Heart left ventricle (tissue), 16 donors: ENCODE results near the gene ORM1. TPM values are rescaled to one million over a fixed set of nuclear protein-coding genes. Genes with fewer than 3 reads are reported as not detected.

Experiments used
- ATAC-seq, 4 donors: fragments of 200-7000 bp; cut with Tn5 transposase; one replicate each; pipeline ENCODE4 v1.9.1; 2020 to 2022; ENCODE audit warnings: moderate library complexity in 4 of 4, mild to moderate bottlenecking in 3 of 4, moderate number of reproducible peaks in 1 of 4
- DNase-seq, 5 donors: peaks; one replicate each; pipeline ENCODE4 v3.0.0-alpha.2; 2020
- H3K27ac ChIP-seq, 12 donors: fragments of 200-600 bp; sonication (generic) in 4 of 12; one replicate each; pipeline versions ENCODE4 v1.5.0 to v1.8.0; 2016 to 2022; ENCODE audit warnings: mild to moderate bottlenecking in 2 of 12
- H3K27me3 ChIP-seq, 9 donors: fragments of 200-600 bp; sonication (generic) in 2 of 9; one replicate each; pipeline versions ENCODE4 v1.5.1 to v1.8.0; 2016 to 2022; ENCODE audit warnings: mild to moderate bottlenecking in 3 of 9
- H3K36me3 ChIP-seq, 9 donors: fragments of 200-600 bp; sonication (generic) in 2 of 9; one replicate each; pipeline versions ENCODE4 v1.5.0 to v1.8.0; 2018 to 2022; ENCODE audit warnings: mild to moderate bottlenecking in 2 of 9
- H3K4me1 ChIP-seq, 12 donors: fragments of 200-600 bp; sonication (generic) in 4 of 12; one replicate each; pipeline versions ENCODE4 v1.5.0 to v1.8.0; 2016 to 2022; ENCODE audit warnings: mild to moderate bottlenecking in 3 of 12
- H3K4me3 ChIP-seq, 12 donors: fragments of 200-600 bp; sonication (generic) in 4 of 12; one replicate each; pipeline versions ENCODE4 v1.5.0 to v1.8.0; 2017 to 2022; ENCODE audit warnings: mild to moderate bottlenecking in 9 of 12, moderate library complexity in 4 of 12
- H3K9me3 ChIP-seq, 12 donors: fragments of 200-600 bp; sonication (generic) in 4 of 12; one replicate each; pipeline versions ENCODE4 v1.5.0 to v1.8.0; 2016 to 2022; ENCODE audit warnings: mild to moderate bottlenecking in 1 of 12
- POLR2A ChIP-seq, 2 donors: fragments of 450-650 bp; IDR thresholded peaks; one replicate each; pipeline ENCODE4 v1.6.1; 2017; ENCODE audit warnings: antibody characterized with exemption in 2 of 2, mild to moderate bottlenecking in 2 of 2, moderate library complexity in 2 of 2
- WGBS, 4 donors: extraction: QIAGEN DNeasy Blood & Tissue Kit in 2 of 4; methylation state at CpG; one replicate each; pipeline versions ENCODE4 v1.1.5 to v1.1.7; 2013 to 2018; 5-methylcytosine and 5-hydroxymethylcytosine counted together
- intact Hi-C, 10 donors: fragments of 100-400 bp; cut with DNase I; formaldehyde crosslinking; loops; one replicate each; pipeline versions ENCODE4 v1.11.1 to v1.14.2; 2022
- polyA plus RNA-seq, 2 donors: library from polyadenylated mRNA; stranded (reverse); fragments of 200-250 nt; gene quantifications; one replicate each; pipeline ENCODE4 v1.2.3, GENCODE V29; 2013
- total RNA-seq, 9 donors: library from RNA; depleted of rRNA in 2 of 9; stranded (reverse); fragments of >200 nt in 2 of 9; fragmentation: NEBNext Ultra II Directional in 3 of 9; extraction: Animal tissue kit (Norgen Biotek cat#: 25700) in 3 of 9; gene quantifications; one replicate each; pipeline versions ENCODE4 v1.1.0 to v1.2.4, GENCODE V29; 2016 to 2023
- TF ChIP-seq, protein P1 (sequence below), 12 donors: fragments of 200-600 bp; sonication (generic) in 4 of 12; IDR thresholded peaks; one replicate each; pipeline versions ENCODE4 v1.5.0 to v1.8.0; 2018 to 2022; ENCODE audit warnings: antibody characterized with exemption in 12 of 12, mild to moderate bottlenecking in 5 of 12
- donor health status: ischemic (EF 13 %, LVEDD 7.1; RV severe dilation, severe dysfunction).
- donor health status: healthy with polysubstance abuse.
- donor health status: DM: no; HTN: yes; CAD: no.
- donor health status: DM: no; HTN: no; CAD: no.
- donor health status: ischemic (EF 25% LVEDD 6.9; RV normal size, moderate dysfunction).
- donor health status: ischemic (EF 25% LVEDD 5.7; RV mildly dilated, moderate dysfunction).
- donor health status: healthy.
- donor health status: DM: yes; HTN: yes; CAD: no.
- donor health status: ischemic (EF 35%, LVEDD 5.7; RV mildly dilated, moderate dysfunction).
- donor health status: nonischemic (EF 11% LVEDD 7.7; RV severe dilation, severe dysfunction).
- donor health status: DM: yes; HTN: yes; CAD: no.
- donor health status: PGD.
- donor health status: ischemic (EF 29% LVEDD 5.4; RV normal size, mild dysfunction).
- donor health status: nonischemic (EF 23%, LVEDD 6.1; RV moderate dilation, normal function).

Gene ORM1
- total and polyA plus RNA-seq, 11 donors: 0.51 to 1.00 (median 0.80) TPM; not detected in 8

GRCh38 chr9:114300846-114301797, 21.8 kb upstream of the ORM1 start:
- Histone ChIP-seq H3K27me3 (no peaks in the 10 kb centered on the region), H3K27ac (no peak overlapping the region), H3K4me1 (peaks cover 0 to 6% (median 2%) of the 10 kb centered on the region in 12 donors), H3K4me3 (no peak overlapping the region), H3K9me3 (peaks cover 0 to 4% (median 0%) of the 10 kb centered on the region in 12 donors), H3K36me3 (peaks cover 0 to 28% (median 5%) of the 10 kb centered on the region in 9 donors)
- intact Hi-C loops: loop anchor here in 1 of 10 donors (5.0 kb wide), 1 partner anchor 619 kb away; no protein-coding TSS in a partner anchor
- WGBS, 4 donors: 89 to 94% (median 94%) methylated on average over 24 to 31 of the region's 31 CpGs
- DNase-seq (peak in 1 of 5 donors; percentile 16), ATAC-seq (no peak)
- no peak for TF ChIP-seq POLR2A (IDR thresholded peaks at IDR 0.05)
- TF ChIP-seq, protein P1, sequence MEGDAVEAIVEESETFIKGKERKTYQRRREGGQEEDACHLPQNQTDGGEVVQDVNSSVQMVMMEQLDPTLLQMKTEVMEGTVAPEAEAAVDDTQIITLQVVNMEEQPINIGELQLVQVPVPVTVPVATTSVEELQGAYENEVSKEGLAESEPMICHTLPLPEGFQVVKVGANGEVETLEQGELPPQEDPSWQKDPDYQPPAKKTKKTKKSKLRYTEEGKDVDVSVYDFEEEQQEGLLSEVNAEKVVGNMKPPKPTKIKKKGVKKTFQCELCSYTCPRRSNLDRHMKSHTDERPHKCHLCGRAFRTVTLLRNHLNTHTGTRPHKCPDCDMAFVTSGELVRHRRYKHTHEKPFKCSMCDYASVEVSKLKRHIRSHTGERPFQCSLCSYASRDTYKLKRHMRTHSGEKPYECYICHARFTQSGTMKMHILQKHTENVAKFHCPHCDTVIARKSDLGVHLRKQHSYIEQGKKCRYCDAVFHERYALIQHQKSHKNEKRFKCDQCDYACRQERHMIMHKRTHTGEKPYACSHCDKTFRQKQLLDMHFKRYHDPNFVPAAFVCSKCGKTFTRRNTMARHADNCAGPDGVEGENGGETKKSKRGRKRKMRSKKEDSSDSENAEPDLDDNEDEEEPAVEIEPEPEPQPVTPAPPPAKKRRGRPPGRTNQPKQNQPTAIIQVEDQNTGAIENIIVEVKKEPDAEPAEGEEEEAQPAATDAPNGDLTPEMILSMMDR (IDR thresholded peaks at IDR 0.05): no peak

- ATAC-seq (no peak), DNase-seq (peak in 2 of 5 donors; percentile 1 to 4)
- intact Hi-C loops: loop anchor here in 1 of 10 donors (5.0 kb wide), 1 partner anchor 620 kb away; no protein-coding TSS in a partner anchor
- peaks cover 0 to 24% (median 5%) of the 10 kb centered on the region in 9 donors for H3K36me3 ChIP-seq
- peaks cover 0 to 6% (median 2%) of the 10 kb centered on the region in 12 donors for H3K4me1 ChIP-seq
- TF ChIP-seq POLR2A (IDR thresholded peaks at IDR 0.05): no peak
- TF ChIP-seq, protein P1 (IDR thresholded peaks at IDR 0.05): no peak
- WGBS, 4 donors: 84 to 95% (median 85%) methylated on average over 11 to 15 of the region's 15 CpGs
- H3K4me3 ChIP-seq: no peak overlapping the region
- no peak overlapping the region for H3K27ac ChIP-seq
- no peaks in the 10 kb centered on the region for H3K9me3 ChIP-seq
- no peaks in the 10 kb centered on the region for H3K27me3 ChIP-seq
Measured at GRCh38 chr9:114301798-114302565, 20.9 kb upstream of the ORM1 start.

DNA sequence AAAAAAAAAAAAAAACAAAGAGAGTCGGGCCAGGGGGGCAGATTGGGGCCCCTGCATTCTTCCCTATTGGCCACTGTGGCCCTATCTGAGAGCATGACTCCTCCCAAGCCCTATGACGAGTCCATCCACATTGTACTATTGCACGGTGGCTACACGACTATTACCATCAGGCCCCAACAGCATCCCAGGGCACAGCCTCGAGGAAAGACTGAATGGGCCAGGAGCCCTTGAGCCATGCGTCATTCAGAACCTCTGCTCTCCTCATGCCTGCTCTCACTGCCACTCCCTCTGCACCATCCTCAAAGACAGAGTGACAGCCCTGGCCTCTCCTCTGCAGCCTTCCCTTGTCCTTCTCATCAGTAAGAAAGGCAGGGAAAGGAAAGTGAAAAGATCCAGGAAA, 20.2 kb upstream of the ORM1 start:
- intact Hi-C loops: loop anchor here in 1 of 10 donors (5.0 kb wide), 1 partner anchor 620 kb away; no protein-coding TSS in a partner anchor

More for the DNA sequence above, 20.2 kb upstream of the ORM1 start:
- Histone ChIP-seq H3K27ac (no peak overlapping the region), H3K27me3 (no peaks in the 10 kb centered on the region), H3K9me3 (no peaks in the 10 kb centered on the region), H3K4me1 (peaks cover 0 to 6% (median 2%) of the 10 kb centered on the region in 12 donors), H3K36me3 (peaks cover 0 to 18% (median 5%) of the 10 kb centered on the region in 9 donors), H3K4me3 (no peak overlapping the region)
- ATAC-seq (no peak), DNase-seq (peak in 2 of 5 donors; percentile 2 to 13)
- TF ChIP-seq, protein P1 (IDR thresholded peaks at IDR 0.05): no peak
- TF ChIP-seq POLR2A (IDR thresholded peaks at IDR 0.05): no peak
- WGBS, 4 donors: 75 to 87% (median 83%) methylated on average over 6 of the region's 6 CpGs
